NCI-H1417 treated with DMSO at 0.1 percent for 48 hours (cell line): ENCODE measurements around the gene RPS16.

Experiments used
- DNase-seq: peaks from one replicate; lab custom pipeline; 2025; lab: John Stamatoyannopoulos, UW

RPS16 gene

DNA sequence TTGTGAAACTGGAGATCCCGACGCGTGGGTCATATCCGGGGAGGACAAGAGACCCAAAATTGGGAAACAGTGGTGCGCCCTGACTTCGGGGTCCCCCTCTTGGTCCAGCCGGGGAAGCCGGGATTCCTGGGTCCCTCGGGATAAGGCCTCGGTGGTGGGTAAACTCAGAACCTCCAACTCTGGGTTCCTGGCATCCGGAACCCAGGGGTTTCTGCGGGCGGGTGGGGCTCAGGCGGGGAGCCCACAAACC is 28.4 kb downstream of the RPS16 start:
- DNase-seq = no peak

DNA sequence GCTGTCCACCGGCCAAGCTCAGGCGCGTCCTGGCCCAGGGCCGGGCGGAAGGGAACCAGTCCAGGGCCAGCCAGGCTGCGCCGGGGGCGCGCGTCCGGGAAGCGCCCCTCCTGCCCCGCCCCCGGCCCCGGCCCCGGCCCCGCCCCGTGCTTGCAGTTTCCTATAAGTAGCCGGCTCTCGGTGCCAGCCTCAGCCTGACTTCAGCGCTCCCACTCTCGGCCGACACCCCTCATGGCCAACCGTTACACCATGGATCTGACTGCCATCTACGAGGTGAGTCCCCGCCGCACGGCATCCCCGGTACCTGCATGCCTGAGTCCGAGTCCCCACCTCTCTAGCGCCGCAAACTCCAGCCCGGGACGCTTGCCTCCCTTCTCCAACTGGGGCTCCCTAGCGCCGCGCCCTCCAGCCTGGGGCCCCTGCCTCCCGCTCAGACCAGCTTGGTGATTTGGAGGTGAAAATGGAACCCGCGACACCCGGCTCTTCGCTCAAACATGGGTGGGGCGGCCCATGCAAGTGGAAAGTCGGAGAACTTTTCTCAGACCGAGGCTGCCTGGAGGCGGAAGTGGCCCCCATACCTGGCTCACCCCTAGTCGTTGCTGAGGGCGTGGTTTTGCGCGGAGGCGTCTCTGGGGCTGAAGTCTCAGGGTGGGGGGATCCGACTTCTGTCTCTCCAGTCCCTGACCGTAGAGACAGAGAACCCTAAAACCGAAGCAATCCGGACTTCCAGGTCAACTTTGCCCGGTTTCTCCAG is 28.9 kb downstream of the RPS16 start, which contains the start of gene ZFP36:
Gene ZFP36 (plus strand): TSS at position 192 of the 754 bp plus-strand sequence. CDS start 58 bp downstream, at position 250.
- no peak for DNase-seq

- no peak for DNase-seq
Measured at GRCh38 chr19:39405958-39406655, 29.6 kb downstream of the RPS16 start.

DNA sequence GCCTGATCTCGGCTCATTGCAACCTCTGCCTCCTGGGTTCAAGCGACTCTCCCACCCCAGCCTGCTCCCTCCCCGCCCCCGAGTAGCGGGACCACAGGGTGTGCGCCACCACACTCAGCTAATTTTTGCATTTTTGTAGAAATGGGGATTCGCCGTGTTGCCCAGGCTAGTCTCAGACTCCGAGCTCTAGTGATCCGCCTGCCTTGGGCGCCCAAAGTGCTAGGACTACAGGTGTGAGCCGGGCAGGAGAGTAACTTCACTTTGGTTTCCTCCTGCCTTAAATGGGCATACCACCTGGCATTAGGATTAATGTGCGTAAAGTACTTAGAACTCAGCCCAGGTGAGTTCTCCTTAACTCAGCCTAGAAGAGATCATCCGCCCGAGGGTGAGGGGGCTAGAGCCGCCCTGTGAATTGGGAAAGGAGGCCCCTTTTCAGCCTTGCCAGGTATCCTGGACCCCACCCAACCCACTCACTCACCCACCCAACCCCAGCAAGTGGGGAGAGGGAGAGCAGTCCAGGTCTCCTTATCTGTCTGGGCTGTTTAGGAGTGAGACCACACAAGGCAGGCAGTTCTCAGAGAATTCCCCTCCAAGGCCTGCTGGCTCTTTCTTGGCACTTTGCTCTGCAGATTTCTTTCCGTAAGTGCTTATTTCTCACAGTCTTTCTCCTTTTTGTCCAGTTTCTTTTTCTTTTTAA is 30.3 kb downstream of the RPS16 start:
- no peak for DNase-seq

DNA sequence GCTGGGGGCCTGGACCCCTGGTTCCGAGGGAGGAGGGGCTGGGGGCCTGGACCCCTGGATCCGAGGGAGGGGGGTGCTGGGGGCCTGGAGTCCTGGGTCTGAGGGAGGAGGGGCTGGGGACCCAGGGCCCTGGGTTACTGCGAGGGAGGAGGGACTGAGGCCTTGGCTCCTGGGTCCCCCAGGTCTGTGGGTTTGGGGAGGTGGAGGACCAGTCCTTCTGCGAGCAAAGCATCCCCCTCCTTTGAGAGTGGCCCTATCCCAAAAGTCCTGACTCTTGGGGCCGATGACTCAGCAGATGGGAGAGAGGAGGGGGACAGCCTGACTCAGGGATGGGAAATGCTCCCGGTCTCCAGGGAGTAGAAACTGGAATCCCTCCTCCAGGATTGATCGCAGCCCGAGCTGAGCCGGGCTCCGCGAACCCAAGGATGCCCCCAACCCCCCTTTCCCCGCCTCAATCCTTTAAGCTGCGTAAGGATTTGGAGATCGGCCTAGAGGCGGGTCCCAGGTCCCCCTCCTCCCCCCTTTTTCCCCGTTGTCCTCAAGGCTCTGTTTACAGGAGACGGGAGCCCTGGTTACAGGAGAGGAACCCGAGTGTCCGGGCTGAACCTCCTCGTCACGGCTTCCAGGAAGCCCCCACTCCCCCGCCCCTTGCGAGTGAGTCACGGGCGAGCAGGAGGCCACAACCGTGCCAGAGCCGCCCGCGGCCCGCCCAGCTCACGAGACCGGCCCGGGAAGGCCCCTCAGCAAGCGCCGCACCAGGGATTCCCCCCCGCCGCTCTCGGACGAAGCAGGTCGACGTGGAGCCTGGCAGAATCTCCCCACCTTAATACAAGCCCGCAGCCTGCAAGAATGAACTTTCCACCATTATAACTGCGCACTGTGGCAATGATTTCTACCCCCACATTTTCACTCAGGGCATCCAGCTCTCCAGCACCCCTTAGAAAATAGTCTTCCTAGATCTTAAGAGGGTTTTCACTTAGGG is 32.1 kb downstream of the RPS16 start:
- no peak for DNase-seq

GRCh38 chr19:39402346-39403300 is 33.1 kb downstream of the RPS16 start:
- DNase-seq = no peak

DNA sequence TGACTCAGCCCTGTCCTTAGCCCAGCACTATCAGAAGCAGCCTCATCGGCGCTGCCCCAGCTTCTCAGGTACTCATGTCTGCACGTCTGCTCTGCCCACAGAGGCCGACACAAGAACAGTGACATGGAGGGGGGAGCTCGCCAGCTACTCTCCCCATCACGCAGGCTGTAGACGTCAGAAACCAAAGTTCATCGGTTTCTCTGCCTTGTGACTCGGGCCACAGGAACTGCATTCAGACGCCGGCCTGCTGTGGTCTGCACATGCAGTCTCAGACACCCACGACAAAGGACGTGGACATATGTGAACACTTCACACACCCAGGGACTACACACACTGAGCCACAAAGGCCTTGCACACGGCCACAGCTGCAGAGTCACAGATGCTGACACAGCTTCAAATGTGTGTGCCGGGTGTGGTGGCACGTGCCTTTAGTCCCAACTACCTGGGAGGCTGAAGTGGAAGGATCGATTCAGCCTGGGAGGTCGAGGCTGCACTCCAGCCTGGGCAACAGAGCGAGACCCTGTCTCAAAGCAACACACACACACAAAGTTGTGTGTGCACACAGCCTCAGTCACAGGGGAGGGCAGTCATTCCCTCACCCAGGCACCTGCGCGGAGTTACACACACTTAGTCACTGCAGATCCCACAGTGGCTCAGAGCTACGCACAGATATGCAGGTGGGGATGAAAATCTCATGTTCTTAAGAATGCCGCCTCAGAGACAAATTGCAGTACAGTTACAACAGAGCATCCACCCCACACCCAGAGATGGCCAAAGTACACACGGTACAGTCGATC is 34.0 kb downstream of the RPS16 start:
- DNase-seq = no peak

DNA sequence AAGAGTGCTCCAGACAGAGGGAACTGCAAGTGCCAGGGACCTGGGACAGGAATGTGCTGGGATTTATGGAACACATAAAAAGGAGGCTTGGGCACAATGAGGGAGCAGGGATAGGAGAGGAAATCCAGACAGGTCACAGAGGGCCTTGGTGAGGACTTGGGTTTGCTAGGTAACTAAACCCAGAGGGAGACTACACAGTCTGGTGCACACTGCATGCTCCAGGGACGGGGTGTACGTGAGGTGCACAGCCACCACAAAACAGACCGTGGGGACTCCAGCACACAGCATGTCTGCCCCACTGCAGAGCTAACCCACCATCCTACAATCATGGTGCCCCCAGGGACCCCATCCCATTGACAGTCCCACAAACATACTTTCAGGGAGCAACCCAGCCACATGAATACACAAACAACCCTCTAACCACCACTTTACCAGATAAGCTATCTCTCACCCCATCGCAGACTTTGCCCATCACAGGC is 34.6 kb downstream of the RPS16 start:
- no peak for DNase-seq

- DNase-seq = no peak
Measured at GRCh38 chr19:39400061-39400460, 35.7 kb downstream of the RPS16 start.

DNA sequence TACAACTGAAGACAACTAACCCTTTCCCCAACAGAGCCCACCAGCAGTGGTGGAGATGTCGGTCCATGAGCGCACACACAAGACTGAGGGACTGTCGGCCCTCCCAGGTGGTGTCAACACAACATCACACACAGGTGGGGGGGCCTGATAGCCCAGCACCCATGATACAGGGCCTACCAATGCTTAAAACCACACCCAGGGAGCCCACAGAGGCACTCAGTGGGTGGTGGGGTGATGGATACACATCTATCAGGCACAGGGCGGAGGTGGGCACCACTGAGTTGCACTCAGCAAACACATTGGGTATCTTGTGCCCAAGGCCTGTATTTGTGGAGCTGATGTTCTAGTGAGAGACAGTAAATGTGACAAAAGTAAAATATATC is 36.1 kb downstream of the RPS16 start:
- DNase-seq = no peak

- DNase-seq = no peak
Measured at GRCh38 chr19:39398297-39398864, 37.4 kb downstream of the RPS16 start.

- DNase-seq = no peak
Measured at GRCh38 chr19:39397360-39398296, 38.1 kb downstream of the RPS16 start.

DNA sequence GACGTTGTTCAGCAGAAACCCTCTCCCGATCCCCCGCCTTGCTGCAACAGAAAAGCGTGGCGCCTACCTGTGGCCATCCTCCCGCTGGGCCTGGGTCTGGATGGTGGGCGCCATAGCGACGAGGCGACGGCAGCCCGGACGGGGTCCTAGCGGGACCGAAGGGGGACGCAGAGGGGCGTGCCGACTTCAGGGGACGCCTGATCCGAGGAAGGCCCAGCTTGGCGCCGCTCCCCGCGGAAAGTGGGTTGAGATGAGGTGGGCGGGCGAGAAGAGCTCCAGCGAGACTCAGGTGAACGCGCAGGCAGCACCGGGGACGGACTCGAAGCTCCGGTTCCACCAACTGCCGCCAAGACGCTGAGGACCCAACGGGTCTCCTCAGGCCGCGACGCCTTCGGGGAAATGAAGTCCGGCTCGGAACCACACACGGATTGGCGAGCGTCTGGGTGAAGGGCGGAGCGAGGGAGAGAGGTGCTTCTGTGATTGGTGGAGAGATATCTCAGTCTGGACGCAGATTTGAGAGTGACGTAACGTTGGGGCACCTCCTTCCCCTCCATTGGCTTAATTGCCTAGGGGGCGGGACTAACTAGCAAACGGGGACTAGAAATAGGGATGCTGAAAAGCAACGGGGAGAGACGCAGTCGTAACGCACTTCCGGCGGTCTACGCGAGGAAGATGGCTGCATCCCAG is 44.9 kb downstream of the RPS16 start, which contains the start of the genes MED29 and PAF1:
Gene MED29 (plus strand): TSS at position 628 of the 687 bp plus-strand sequence. CDS start 45 bp downstream, at position 673.
Gene PAF1 (minus strand): TSS at position 356 of the 687 bp plus-strand sequence. CDS start 242 bp downstream, at position 114.
- peak; percentile 97 for DNase-seq

DNA sequence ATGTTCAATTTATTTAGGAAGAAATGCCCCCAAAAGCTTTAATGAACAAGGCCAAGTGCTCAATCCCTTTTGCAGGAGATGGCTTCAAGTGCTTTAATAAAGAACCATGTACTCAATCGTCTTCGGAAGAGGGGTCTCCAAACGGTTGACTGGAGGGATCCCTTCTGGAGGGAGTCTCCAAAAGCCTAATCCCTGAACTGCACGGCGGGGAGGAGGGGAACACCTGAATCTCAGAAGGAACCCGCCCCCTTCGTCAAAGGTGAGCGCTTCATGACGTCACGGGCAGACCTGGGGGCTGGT is 45.3 kb downstream of the RPS16 start:
- no peak for DNase-seq

DNA sequence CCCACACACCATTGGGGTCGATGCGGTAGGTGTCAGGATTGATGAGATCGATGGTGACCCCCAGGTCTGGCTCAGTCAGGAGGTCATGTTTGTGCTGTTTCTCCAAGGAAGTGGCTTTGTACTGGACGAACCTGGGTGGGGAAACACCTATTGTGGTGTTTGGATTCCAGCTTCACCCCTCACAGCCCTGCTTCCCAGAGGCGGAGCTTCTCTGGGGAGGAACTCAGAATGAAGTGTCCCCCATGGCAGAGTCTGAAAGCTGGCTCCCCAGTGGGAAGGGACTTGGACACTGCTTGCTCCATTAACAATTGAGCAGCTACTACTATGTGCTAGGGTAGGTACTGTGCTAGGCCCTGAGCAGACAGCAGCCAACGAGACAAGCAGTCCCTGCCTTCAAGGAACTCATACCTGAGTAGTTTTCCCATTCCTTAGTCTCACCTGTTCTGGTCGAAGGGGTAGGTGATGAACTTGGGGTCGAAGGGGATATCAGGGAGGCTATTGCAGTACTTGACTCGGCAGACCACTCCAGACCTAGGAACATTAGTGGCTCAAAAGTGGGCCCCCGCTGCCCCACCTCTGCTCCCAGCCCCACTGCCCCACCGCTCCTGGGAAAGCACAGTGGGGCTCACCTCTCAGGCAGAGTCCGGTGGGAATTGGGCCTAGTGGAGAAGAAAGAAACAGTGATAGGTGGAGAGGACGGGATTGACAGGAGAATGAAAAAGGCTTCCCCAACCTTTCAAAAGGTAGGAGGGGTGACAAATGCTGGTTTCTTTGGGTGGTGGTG is 45.9 kb downstream of the RPS16 start:
- no peak for DNase-seq

DNA sequence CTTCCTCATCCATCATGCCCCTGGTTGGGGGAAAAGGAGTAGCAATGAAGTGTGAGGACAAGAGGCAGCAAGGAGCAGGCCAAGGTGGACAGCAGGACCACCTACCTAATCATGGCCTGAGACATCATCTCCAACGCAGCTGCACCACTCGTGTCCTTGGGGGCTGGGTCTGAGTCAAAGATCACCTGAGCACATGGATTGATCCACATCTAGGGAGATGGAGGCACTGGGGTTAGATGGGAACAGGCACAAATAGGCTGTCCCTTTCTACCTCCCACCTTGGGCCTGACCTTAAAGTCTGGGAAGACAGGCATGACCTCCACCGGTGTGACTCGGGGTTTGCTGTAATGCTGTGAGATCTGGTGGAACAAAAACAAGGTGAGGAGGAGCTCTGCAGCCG is 47.1 kb downstream of the RPS16 start:
- DNase-seq = no peak

DNA sequence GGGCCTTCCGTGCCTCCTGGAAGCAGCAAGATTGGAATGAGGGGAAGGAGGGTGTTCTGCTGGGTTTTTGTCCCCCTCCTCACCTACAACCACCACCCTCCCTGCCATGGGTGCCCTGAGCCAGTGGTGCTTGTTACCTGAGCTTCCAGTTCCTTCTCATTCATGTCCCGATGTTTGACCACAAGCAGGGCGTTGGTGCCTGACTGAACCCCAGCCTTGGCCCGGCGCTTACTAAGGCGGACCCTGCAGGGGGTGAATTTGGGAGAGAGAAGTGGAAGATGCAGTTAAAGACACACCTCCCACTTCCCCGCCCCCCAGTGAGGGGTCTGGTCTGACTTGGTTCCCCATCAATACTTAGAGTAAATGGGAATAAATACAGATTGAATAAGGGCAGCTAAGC is 49.2 kb downstream of the RPS16 start:
- DNase-seq = no peak
